KBM-7 (cell line): ENCODE measurements around the gene NBAS.

Source experiments
- DNase-seq: peaks from one replicate; pipeline ENCODE4 v3.0.0-alpha.2; 2015
- in situ Hi-C: fragments of 300-500 bp; cut with MboI; formaldehyde crosslinking; loops from 2 replicates; pipeline ENCODE4 v1.14.3; 2020; ENCODE audit warnings: low sequenced_read_pairs, low pct_unique_long_range_greater_than_20kb, mixed read lengths

The NBAS gene

GRCh38 chr2:15560988-15561573 is at the start of gene NBAS:
Gene NBAS, minus strand, starts transcription at chr2:15561334. Its CDS starts 30 bp downstream, at chr2:15561304.
- in situ Hi-C loops, result loop anchor here (25.0 kb wide), 1 partner anchor 399 kb away; no protein-coding TSS in a partner anchor
- peak; percentile 85 for DNase-seq

- DNase-seq, result no peak
- in situ Hi-C loops, result no loop called here
These were observed 49.4 kb upstream of the NBAS start for GRCh38 chr2:15610430-15610952.

GRCh38 chr2:15609341-15610042 is 48.4 kb upstream of the NBAS start:
- in situ Hi-C loops, result no loop called here
- DNase-seq, result no peak

GRCh38 chr2:15608392-15608761 is 47.2 kb upstream of the NBAS start:
- no peak for DNase-seq
- in situ Hi-C loops, result no loop called here

- in situ Hi-C loops, result no loop called here
These were observed 46.7 kb upstream of the NBAS start for GRCh38 chr2:15607709-15608391.

GRCh38 chr2:15606481-15607441 is 45.6 kb upstream of the NBAS start:
- in situ Hi-C loops, result no loop called here

More at GRCh38 chr2:15607709-15608391, 46.7 kb upstream of the NBAS start:
- DNase-seq, result no peak

GRCh38 chr2:15605721-15606120 is 44.6 kb upstream of the NBAS start:
- no peak for DNase-seq

More at GRCh38 chr2:15606481-15607441, 45.6 kb upstream of the NBAS start:
- no peak for DNase-seq

GRCh38 chr2:15603948-15604347 is 42.8 kb upstream of the NBAS start:
- DNase-seq, result no peak
- in situ Hi-C loops, result no loop called here

More at GRCh38 chr2:15605721-15606120, 44.6 kb upstream of the NBAS start:
- in situ Hi-C loops, result no loop called here

- in situ Hi-C loops, result no loop called here
These were observed 42.1 kb upstream of the NBAS start for GRCh38 chr2:15603044-15603765.

GRCh38 chr2:15602393-15602792 is 41.3 kb upstream of the NBAS start:
- in situ Hi-C loops, result no loop called here
- no peak for DNase-seq

More at GRCh38 chr2:15603044-15603765, 42.1 kb upstream of the NBAS start:
- DNase-seq, result no peak

GRCh38 chr2:15601681-15602080 is 40.5 kb upstream of the NBAS start:
- DNase-seq, result no peak
- in situ Hi-C loops, result no loop called here

- no peak for DNase-seq
- in situ Hi-C loops, result no loop called here
These were observed 38.9 kb upstream of the NBAS start for GRCh38 chr2:15599994-15600393.

- in situ Hi-C loops, result no loop called here
These were observed 35.8 kb upstream of the NBAS start for GRCh38 chr2:15596968-15597367.

GRCh38 chr2:15596350-15596749 is 35.2 kb upstream of the NBAS start:
- in situ Hi-C loops, result no loop called here
- DNase-seq, result no peak

More at GRCh38 chr2:15596968-15597367, 35.8 kb upstream of the NBAS start:
- no peak for DNase-seq

GRCh38 chr2:15595936-15596335 is 34.8 kb upstream of the NBAS start:
- in situ Hi-C loops, result no loop called here
- no peak for DNase-seq

GRCh38 chr2:15595342-15595905 is 34.3 kb upstream of the NBAS start:
- in situ Hi-C loops, result no loop called here
- no peak for DNase-seq

- DNase-seq, result no peak
- in situ Hi-C loops, result no loop called here
These were observed 33.4 kb upstream of the NBAS start for GRCh38 chr2:15594291-15595256.
